ENCODE results near the gene RGS19. TPM values are rescaled to one million over a fixed set of nuclear protein-coding genes. Genes with fewer than 3 reads are reported as not detected.

Gene RGS19
- total and polyA plus RNA-seq, 2 of the 8 experiments (the other 6 are each of a cell fraction or from before 2014, with no cell fraction given), result 12.7 to 16.8 TPM

DNA sequence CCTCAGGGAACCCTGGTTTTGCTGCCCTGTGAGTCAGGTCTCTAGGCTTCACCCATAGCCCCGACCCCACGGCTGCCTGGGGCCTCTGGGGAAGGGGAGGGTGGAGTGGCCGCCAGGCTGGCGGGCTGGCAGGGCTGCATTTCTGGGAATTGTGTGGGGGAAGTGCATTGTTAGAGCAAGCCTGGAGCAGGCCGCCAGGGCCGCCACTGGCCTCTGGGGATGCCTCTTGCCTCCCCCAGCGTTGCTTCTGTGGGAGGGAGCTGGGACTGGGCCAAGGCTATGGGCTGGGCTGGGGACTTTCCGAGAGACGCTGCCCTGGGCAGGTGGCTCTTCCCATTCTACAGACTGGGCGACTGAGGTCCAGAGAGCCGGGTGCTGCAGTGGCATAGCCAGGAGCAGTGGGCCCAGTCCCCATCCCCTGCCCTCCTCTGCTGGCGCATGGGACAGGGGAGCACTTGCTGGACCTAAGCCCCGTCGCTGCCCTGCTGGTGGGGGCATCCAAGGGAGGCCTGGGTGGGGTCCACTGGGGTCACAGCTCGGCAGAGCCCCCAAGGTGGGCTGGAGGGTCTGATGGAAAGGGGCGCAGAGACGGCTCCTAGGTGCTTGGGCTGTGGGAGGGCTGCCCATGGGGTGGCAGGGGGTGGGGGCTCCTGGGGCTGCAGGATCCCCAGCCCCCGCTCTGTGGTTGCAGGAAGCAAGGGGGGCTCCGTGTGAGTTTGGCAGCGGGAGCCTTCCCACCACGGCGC, 23.3 kb downstream of the RGS19 start:
- no peak overlapping the region for H3K4ac ChIP-seq (replicated peaks; ENCODE audit: insufficient read length, low read depth, low read length)
- DNase-seq (ENCODE audit: low read depth in 1 of 2, low spot score in 2 of 2) (no peak), FAIRE-seq (no peak)
- H3K9me3 ChIP-seq (ENCODE audit: insufficient read depth in 2 of 2, low read depth in 1 of 2, low read length in 1 of 2), result no peaks in the 10 kb centered on the region
- H3K79me1 ChIP-seq (ENCODE audit: low read depth, low read length), result no peaks in the 10 kb centered on the region
- no peak overlapping the region for H2BK12ac ChIP-seq (ENCODE audit: low read depth, low read length)
- H3K18ac ChIP-seq (ENCODE audit: extremely low read depth, low read length), result no peak overlapping the region
- H2AK5ac ChIP-seq (ENCODE audit: low read depth, low read length), result no peak overlapping the region
- H3K27ac ChIP-seq (ENCODE audit: low read depth, low read length), result no peak overlapping the region
- H3K36me3 ChIP-seq (ENCODE audit: control insufficient read depth in 2 of 4, insufficient read depth in 4 of 4, low read length in 3 of 4), result no peaks in the 10 kb centered on the region
- H2AFZ ChIP-seq (ENCODE audit: low read length), result no peak overlapping the region
- ChIA-PET CTCF (ENCODE audit: partially characterized antibody) (interaction anchor here (5.5 to 15.0 kb wide), 3 partner anchors 17 to 64 kb away, joined by 35 to 139 read pairs (median 68); partner anchors contain the start of genes LKAAEAR1, OPRL1 and RGS19), POLR2A (ENCODE audit: partially characterized antibody) (interaction anchor here (1.7 to 1.8 kb wide), 2 partner anchors 12 to 16 kb away, joined by 8 to 9 read pairs; no protein-coding TSS in a partner anchor)
- no peaks in the 10 kb centered on the region for H3K79me2 ChIP-seq (ENCODE audit: control insufficient read depth in 1 of 2, insufficient read depth in 2 of 2, low read length in 2 of 2)
- no peak overlapping the region for H4K5ac ChIP-seq (ENCODE audit: insufficient read length, low read depth, low read length)
- WGBS, 2 experiments (ENCODE audit: extremely low coverage in 1 of 2, insufficient coverage in 1 of 2, insufficient read length in 1 of 2, insufficient replicate concordance in 2 of 2, low coverage in 1 of 2, low lambda C conversion rate in 2 of 2, missing lambda C conversion rate in 1 of 2), result 84% methylated on average over 20 of the region's 22 CpGs; no CpG with 5 or more reads in 1 of the 2 experiments
- no peak overlapping the region for H4K91ac ChIP-seq (replicated peaks; ENCODE audit: insufficient read length, low read length)
- H3K23me2 ChIP-seq (ENCODE audit: low read depth, low read length), result no peaks in the 10 kb centered on the region
- H3K4me1 ChIP-seq (replicated peaks in 1 of 4; ENCODE audit: control insufficient read depth in 3 of 4, insufficient read depth in 4 of 4, low read length in 3 of 4), result peaks cover 0 to 18% (median 13%) of the 10 kb centered on the region in 4 experiments; a peak in 6 of 7 replicates
- H3K4me2 ChIP-seq (ENCODE audit: insufficient read depth in 1 of 2, low read depth in 2 of 2, low read length in 2 of 2), result no peak overlapping the region
- no peak overlapping the region for H2BK120ac ChIP-seq (replicated peaks; ENCODE audit: low read depth, low read length)
- H4K8ac ChIP-seq (ENCODE audit: extremely low read depth, insufficient read depth, low read length), result no peak overlapping the region
- H2BK20ac ChIP-seq (ENCODE audit: low read length), result no peak overlapping the region
- H3K14ac ChIP-seq (ENCODE audit: insufficient read length), result no peak overlapping the region
- H3K27me3 ChIP-seq (replicated peaks in 1 of 4; ENCODE audit: control insufficient read depth in 3 of 4, extremely low read depth in 1 of 4, insufficient read depth in 3 of 4, low read length in 3 of 4), result peaks cover 0 to 14% (median 6%) of the 10 kb centered on the region in 4 experiments; a peak in 3 of 7 replicates
- no peak overlapping the region for H3K56ac ChIP-seq (replicated peaks; ENCODE audit: insufficient read length, low read depth, low read length)
- no peak overlapping the region for H3K23ac ChIP-seq (ENCODE audit: insufficient read length)
- H3K9ac ChIP-seq (replicated peaks in 1 of 4; ENCODE audit: extremely low read depth in 1 of 4, low read depth in 3 of 4, low read length in 3 of 4), result no peak overlapping the region
- no peak overlapping the region for H3K4me3 ChIP-seq (ENCODE audit: extremely low read depth in 1 of 4, insufficient read depth in 2 of 4, low read depth in 3 of 4, low read length in 4 of 4)
- H2BK5ac ChIP-seq (ENCODE audit: low read depth, low read length), result no peak overlapping the region
- H4K20me1 ChIP-seq (replicated peaks in 1 of 2; ENCODE audit: control insufficient read depth in 1 of 2, insufficient read depth in 2 of 2, low read length in 2 of 2), result no peaks in the 10 kb centered on the region
- no peak overlapping the region for H2BK15ac ChIP-seq (ENCODE audit: low read length)
- TF ChIP-seq, protein P1, sequence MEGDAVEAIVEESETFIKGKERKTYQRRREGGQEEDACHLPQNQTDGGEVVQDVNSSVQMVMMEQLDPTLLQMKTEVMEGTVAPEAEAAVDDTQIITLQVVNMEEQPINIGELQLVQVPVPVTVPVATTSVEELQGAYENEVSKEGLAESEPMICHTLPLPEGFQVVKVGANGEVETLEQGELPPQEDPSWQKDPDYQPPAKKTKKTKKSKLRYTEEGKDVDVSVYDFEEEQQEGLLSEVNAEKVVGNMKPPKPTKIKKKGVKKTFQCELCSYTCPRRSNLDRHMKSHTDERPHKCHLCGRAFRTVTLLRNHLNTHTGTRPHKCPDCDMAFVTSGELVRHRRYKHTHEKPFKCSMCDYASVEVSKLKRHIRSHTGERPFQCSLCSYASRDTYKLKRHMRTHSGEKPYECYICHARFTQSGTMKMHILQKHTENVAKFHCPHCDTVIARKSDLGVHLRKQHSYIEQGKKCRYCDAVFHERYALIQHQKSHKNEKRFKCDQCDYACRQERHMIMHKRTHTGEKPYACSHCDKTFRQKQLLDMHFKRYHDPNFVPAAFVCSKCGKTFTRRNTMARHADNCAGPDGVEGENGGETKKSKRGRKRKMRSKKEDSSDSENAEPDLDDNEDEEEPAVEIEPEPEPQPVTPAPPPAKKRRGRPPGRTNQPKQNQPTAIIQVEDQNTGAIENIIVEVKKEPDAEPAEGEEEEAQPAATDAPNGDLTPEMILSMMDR (IDR thresholded peaks at IDR 0.05; ENCODE audit: control extremely low read depth in 1 of 3, insufficient read depth in 1 of 3, low read depth in 1 of 3, low read length in 3 of 3), result no peak
- TF ChIP-seq POLR2AphosphoS5 (IDR thresholded peaks at IDR 0.05; ENCODE audit: low read depth, low read length), result no peak
- no peak for TF ChIP-seq EGR1 (IDR thresholded peaks at IDR 0.05; ENCODE audit: borderline replicate concordance, low read depth, low read length)
- no peak for TF ChIP-seq SP2 (IDR thresholded peaks at IDR 0.05; ENCODE audit: low read length)
- TF ChIP-seq KDM4A (IDR thresholded peaks at IDR 0.05; ENCODE audit: low read depth, low read length, severe bottlenecking), result no peak
- TF ChIP-seq SIRT6 (IDR thresholded peaks at IDR 0.05; ENCODE audit: low read length), result no peak
- TF ChIP-seq BCL11A (IDR thresholded peaks at IDR 0.05; ENCODE audit: low read depth in 2 of 2, low read length in 2 of 2), result no peak
- TF ChIP-seq KDM1A (IDR thresholded peaks at IDR 0.05; ENCODE audit: borderline replicate concordance, low read length), result no peak
- TF ChIP-seq JUN (IDR thresholded peaks at IDR 0.05; ENCODE audit: low read depth, low read length), result no peak
- TF ChIP-seq TCF12 (IDR thresholded peaks at IDR 0.05; ENCODE audit: low read depth, low read length), result no peak
- TF ChIP-seq BRCA1 (IDR thresholded peaks at IDR 0.05; ENCODE audit: low read depth, low read length), result no peak
